OCI-LY7 (cell line): ENCODE measurements around the gene RNF217. TPM values are rescaled to one million over a fixed set of nuclear protein-coding genes. Genes with fewer than 3 reads are reported as not detected.

Experiments
- BruUV-seq: library from RNA; stranded (reverse); fragments of 400-500 nt; replicated peaks from 2 replicates; lab custom pipeline; 2021; lab: Mats Ljungman, UMichigan
- CTCF ChIA-PET: fragments of 300-600 bp; sonication (Branson Sonifier 250); formaldehyde crosslinking; loops from one replicate; lab custom pipeline; 2022; ENCODE audit warnings: antibody characterized with exemption; ENCODE audit not compliant: unreplicated experiment; lab: Charles Lee
- POLR2A ChIA-PET: fragments of 300-600 bp; sonication (Branson Sonifier 250); formaldehyde crosslinking; loops from one replicate; lab custom pipeline; 2022; ENCODE audit warnings: antibody characterized with exemption; lab: Charles Lee
- DNase-seq: peaks from one replicate; pipeline ENCODE4 v3.0.0-alpha.2; 2015; ENCODE audit warnings: low spot score
- H2AFZ ChIP-seq: fragments of 200-600 bp; sonication (generic), shearing (Covaris generic); 2 replicates; pipeline ENCODE4 v1.6.1; 2014; ENCODE audit warnings: mild to moderate bottlenecking, antibody characterized with exemption, low read length, moderate library complexity
- H3K27ac ChIP-seq: fragments of 200-600 bp; sonication (generic); 2 replicates; pipeline ENCODE4 v1.5.1; 2014; ENCODE audit warnings: mixed run types, low read depth, mild to moderate bottlenecking, moderate library complexity, low read length, inconsistent platforms; ENCODE audit not compliant: poor library complexity, severe bottlenecking
- H3K36me3 ChIP-seq: fragments of 200-600 bp; sonication (generic); 2 replicates; pipeline ENCODE4 v1.6.1; 2014; ENCODE audit warnings: mild to moderate bottlenecking, antibody characterized with exemption, low read length, moderate library complexity, mixed read lengths; ENCODE audit not compliant: insufficient read depth
- H3K4me1 ChIP-seq: fragments of 200-600 bp; sonication (generic); 2 replicates; pipeline ENCODE4 v1.5.1; 2014; ENCODE audit warnings: mild to moderate bottlenecking, low read length; ENCODE audit not compliant: insufficient read depth, poor library complexity, severe bottlenecking
- H3K4me2 ChIP-seq: fragments of 200-600 bp; sonication (generic); 2 replicates; pipeline ENCODE4 v1.6.1; 2014; ENCODE audit warnings: mild to moderate bottlenecking, low read length
- H3K4me3 ChIP-seq: fragments of 200-600 bp; sonication (generic); 2 replicates; pipeline ENCODE4 v1.5.1; 2014; ENCODE audit warnings: mild to moderate bottlenecking, low read depth, low read length; ENCODE audit not compliant: poor library complexity, severe bottlenecking
- H3K79me2 ChIP-seq: fragments of 200-600 bp; sonication (generic); 2 replicates; pipeline ENCODE4 v1.6.1; 2016; ENCODE audit warnings: low read depth, mild to moderate bottlenecking, low read length, moderate library complexity, mixed read lengths; ENCODE audit not compliant: insufficient read depth
- H3K9me2 ChIP-seq: fragments of 200-600 bp; sonication (generic); 2 replicates; pipeline ENCODE4 v1.6.1; 2016; ENCODE audit warnings: mild to moderate bottlenecking, low read length, mixed read lengths; ENCODE audit not compliant: insufficient read depth
- H3K9me3 ChIP-seq: fragments of 200-600 bp; sonication (generic); 2 replicates; pipeline ENCODE4 v1.6.1; 2014; ENCODE audit warnings: mild to moderate bottlenecking, mixed run types, low read length, mixed read lengths
- H4K20me1 ChIP-seq: fragments of 200-600 bp; sonication (generic); 2 replicates; pipeline ENCODE4 v1.6.1; 2014; ENCODE audit warnings: mild to moderate bottlenecking, antibody characterized with exemption, low read length, moderate library complexity, mixed read lengths; ENCODE audit not compliant: insufficient read depth
- CTCF ChIP-seq: fragments of 200-600 bp; sonication (generic); conservative IDR thresholded peaks from 2 replicates; pipeline ENCODE4 v1.5.1; 2014; ENCODE audit warnings: mild to moderate bottlenecking, antibody characterized with exemption, low read length, moderate library complexity, mixed read lengths
- EZH2phosphoT487 ChIP-seq: fragments of 200-600 bp; sonication (generic); IDR thresholded peaks from 2 replicates; pipeline ENCODE4 v1.6.1; 2018; ENCODE audit warnings: low read depth, borderline replicate concordance, mild to moderate bottlenecking, mixed run types, antibody characterized with exemption, low read length, moderate library complexity, mixed read lengths
- intact Hi-C: fragments of 100-400 bp; cut with micrococcal nuclease; formaldehyde crosslinking; loops from one replicate; pipeline ENCODE4 v1.10.0; 2022; ENCODE audit not compliant: unreplicated experiment
- total RNA-seq, 2 experiments: library from RNA; depleted of rRNA in 1 of 2; stranded (reverse); fragments of >200 nt in 1 of 2; shearing (Covaris generic) in 1 of 2; gene quantifications; 2 replicates each; pipeline ENCODE4 v1.2.3, GENCODE V29; 2014 to 2022

Gene RNF217
- total RNA-seq, 2 experiments from 2014 or later = not detected

DNA sequence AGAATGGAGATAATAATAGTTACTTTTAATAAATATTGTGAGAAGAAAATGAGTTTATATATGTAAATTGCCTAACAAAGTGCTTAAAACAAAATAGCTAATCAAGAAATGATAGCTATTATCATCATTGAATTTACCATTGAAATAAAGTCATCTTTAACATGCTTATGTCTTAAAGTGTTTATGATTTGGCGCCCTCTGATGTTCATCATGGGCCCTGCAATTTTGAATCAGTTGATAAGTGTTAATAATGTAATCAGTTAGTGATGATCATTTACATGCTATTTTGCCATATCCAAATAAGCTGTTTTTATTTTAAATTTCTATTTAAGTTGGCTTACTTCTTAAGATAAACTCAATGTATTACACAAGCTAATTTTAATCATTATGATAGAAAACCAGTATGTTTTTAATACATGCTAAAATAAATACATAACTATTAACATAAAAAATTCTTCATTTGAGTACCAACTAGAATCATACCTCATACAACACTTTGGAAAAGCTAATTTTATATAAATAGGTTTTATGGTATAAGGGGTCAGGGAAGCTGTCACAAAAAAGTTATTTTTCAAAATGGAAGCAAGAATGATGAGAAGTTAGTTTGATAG is 152.1 kb downstream of the RNF217 start:
- H4K20me1 ChIP-seq = no peaks in the 10 kb centered on the region
- intact Hi-C loops = loop anchor here (5.0 to 10.0 kb wide), 2 partner anchors 242 to 1310 kb away; partner anchors contain the start of gene NKAIN2
- DNase-seq = peak; percentile 41
- no peaks in the 10 kb centered on the region for H3K9me2 ChIP-seq
- H3K79me2 ChIP-seq = no peaks in the 10 kb centered on the region
- no peak overlapping the region for H3K4me2 ChIP-seq
- no peak overlapping the region for H3K4me3 ChIP-seq
- no TSS peak for BruUV-seq
- ChIA-PET CTCF (interaction anchor here (0.6 kb wide), 1 partner anchor 169 kb away, joined by 4 read pairs; no protein-coding TSS in a partner anchor), POLR2A (interaction anchor here (0.6 to 1.1 kb wide), 3 partner anchors 17 to 102 kb away, joined by 3 read pairs; no protein-coding TSS in a partner anchor)
- H2AFZ ChIP-seq = no peak overlapping the region
- no peak for TF ChIP-seq EZH2phosphoT487
- peak; percentile 93 for TF ChIP-seq CTCF
- H3K27ac ChIP-seq = no peak overlapping the region
- no peaks in the 10 kb centered on the region for H3K36me3 ChIP-seq
- H3K4me1 ChIP-seq = no peaks in the 10 kb centered on the region
- H3K9me3 ChIP-seq = peaks cover 10% of the 10 kb centered on the region; the same call in 1 of the 2 replicates

DNA sequence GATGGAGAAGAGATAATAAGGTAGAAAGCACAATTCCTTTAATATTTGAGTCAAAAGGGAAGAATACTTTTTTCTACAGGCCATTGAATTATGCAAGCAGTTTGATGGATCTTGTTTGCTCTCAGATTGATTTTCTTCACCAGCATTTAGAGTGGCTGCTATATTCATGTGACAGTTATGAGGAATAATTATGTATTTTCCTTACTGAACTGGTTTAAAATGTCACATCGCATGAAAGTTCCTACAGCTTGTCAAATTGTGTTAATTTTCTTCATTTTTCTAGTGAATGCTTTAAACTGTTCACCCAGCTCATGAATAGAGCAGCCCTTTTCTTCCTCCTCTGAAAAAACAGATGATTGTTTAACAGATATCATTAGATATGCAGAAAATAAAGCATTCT is 153.9 kb downstream of the RNF217 start:
- BruUV-seq = no TSS peak

More for the DNA sequence above, 153.9 kb downstream of the RNF217 start:
- Histone ChIP-seq H3K27ac (no peak overlapping the region), H3K4me2 (no peak overlapping the region), H3K36me3 (no peaks in the 10 kb centered on the region), H2AFZ (no peak overlapping the region), H3K9me3 (peaks cover 8% of the 10 kb centered on the region; the same call in 1 of the 2 replicates), H3K4me3 (no peak overlapping the region), H3K4me1 (no peaks in the 10 kb centered on the region), H3K79me2 (no peaks in the 10 kb centered on the region), H3K9me2 (no peaks in the 10 kb centered on the region), H4K20me1 (no peaks in the 10 kb centered on the region)
- intact Hi-C loops = loop anchor here (10.0 kb wide), 1 partner anchor 1311 kb away; the partner anchor contains the start of gene NKAIN2
- POLR2A ChIA-PET = no interaction called here
- no peak for TF ChIP-seq CTCF
- CTCF ChIA-PET = no interaction called here
- DNase-seq = no peak
